NT2/D1 (cell line): ENCODE data around the gene SCN5A.

Experiments used
- SUZ12 ChIP-seq: IDR thresholded peaks from 2 replicates; pipeline ENCODE4 v1.6.1; 2011; ENCODE audit not compliant: insufficient read length, insufficient read depth; ENCODE audit errors: extremely low read depth
- YY1 ChIP-seq: IDR thresholded peaks from 2 replicates; pipeline ENCODE4 v1.6.1; 2011; ENCODE audit not compliant: insufficient read length, insufficient read depth

DNA sequence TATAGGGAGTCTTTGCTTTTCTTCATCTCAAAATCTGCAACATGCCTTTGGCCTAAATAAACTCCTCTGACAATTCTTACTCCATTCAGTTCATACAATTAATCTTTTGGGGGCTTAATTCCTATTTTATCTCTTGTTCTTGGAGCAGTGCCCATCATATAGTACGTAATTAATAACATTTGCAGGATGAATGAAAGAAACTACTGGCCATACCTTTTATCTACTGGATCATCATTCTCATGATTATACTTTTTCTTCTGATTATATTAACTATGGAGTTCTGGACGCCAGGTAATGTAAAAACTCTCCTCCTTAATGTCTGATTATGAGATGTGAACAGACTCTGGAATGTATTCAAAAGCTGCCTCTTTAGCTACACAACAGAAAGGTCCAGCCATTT is 46.5 kb upstream of the SCN5A start:
- no peak for TF ChIP-seq YY1
- TF ChIP-seq SUZ12, result no peak
